HL-60 (cell line): ENCODE measurements around the gene LRRIQ4.

ENCODE experiments used
- DNase-seq, 2 experiments: peaks; one replicate each; pipeline ENCODE4 v3.0.0-alpha.2; 2010 to 2020; ENCODE audit warnings: low read depth in 1 of 2, low spot score in 1 of 2
- H3K27ac ChIP-seq: fragments of 250-450 bp; sonication (Bioruptor Pico); replicated peaks from 2 replicates; pipeline ENCODE4 v1.5.1; 2020; ENCODE audit warnings: mild to moderate bottlenecking, moderate library complexity
- H3K27me3 ChIP-seq: fragments of 250-450 bp; sonication (Bioruptor Pico); 2 replicates; pipeline ENCODE4 v1.5.1; 2021; ENCODE audit warnings: mild to moderate bottlenecking, moderate library complexity; ENCODE audit not compliant: insufficient read depth, poor library complexity, severe bottlenecking
- H3K4me3 ChIP-seq: replicated peaks from 2 replicates; pipeline ENCODE4 v1.5.1; 2011; ENCODE audit warnings: mild to moderate bottlenecking, control low read depth, low read length; ENCODE audit not compliant: insufficient read depth
- GABPA ChIP-seq: IDR thresholded peaks from 2 replicates; pipeline ENCODE4 v1.6.1; 2012; ENCODE audit warnings: low read depth
- POLR2AphosphoS5 ChIP-seq: IDR thresholded peaks from 2 replicates; pipeline ENCODE4 v1.6.1; 2012; ENCODE audit warnings: low read depth
- SPI1 ChIP-seq: IDR thresholded peaks from 2 replicates; pipeline ENCODE4 v1.6.1; 2012; ENCODE audit warnings: low read depth, mild to moderate bottlenecking, borderline replicate concordance
- TF ChIP-seq, protein P1 (sequence below): IDR thresholded peaks from one replicate; pipeline ENCODE4 v1.5.1; 2011; ENCODE audit warnings: low read length, control low read depth, inconsistent platforms; ENCODE audit not compliant: insufficient read depth
- TF ChIP-seq, protein P2 (sequence below): IDR thresholded peaks from 2 replicates; pipeline ENCODE4 v1.6.1; 2012; ENCODE audit warnings: low read depth; ENCODE audit not compliant: insufficient replicate concordance

LRRIQ4 gene

DNA sequence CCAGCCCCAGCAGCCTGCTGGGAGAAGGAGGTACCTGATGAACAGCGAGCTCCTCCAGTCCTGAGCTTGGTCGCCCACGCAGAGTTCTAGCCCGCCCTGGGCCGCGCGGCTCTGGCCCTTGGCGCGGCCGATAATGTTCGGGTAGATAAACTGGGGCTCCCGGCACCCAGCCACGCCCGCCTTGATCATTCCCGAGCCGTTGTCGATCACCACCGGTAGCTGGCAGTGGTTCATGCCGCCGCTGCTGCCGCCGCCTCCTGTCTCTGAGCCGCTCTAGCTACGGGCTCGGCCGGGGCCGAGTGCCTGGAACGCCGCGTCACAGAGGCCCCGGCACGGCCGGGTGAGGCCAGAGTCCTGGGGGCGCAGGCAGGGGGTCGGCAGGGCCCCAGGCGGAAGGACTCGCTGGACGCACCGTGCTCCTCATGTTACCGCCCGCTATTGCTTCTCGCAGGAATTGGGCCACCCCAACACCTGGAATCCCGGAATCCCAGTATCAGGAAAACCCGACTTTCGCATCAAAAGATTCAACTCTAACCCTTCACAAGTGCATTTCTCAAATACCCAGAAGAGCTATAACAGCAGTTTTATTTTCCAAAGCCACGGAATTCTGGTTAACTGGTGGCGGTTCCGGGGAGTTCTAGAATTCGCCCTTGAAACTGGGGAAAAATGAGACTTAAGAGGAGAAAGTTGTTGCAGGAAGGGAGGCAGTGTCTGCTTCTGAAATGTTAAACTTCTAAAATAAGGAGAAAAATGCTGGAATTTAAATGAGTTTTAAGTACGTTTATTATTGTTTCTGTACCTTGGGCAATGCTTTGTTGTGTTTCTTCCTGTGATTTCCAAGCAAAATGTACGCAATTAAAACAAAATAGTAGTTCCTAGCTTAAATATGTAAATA lies 43.1 kb upstream of the LRRIQ4 start, which contains the start of gene ACTRT3:
ACTRT3 (minus strand) TSS at position 275 of the 895 bp plus-strand sequence; CDS start at position 234, 41 bp downstream.
- peak in 1 of 2 experiments; percentile 76 for DNase-seq
- Histone ChIP-seq H3K27me3 (no peaks in the 10 kb centered on the region), H3K27ac (peak within 1 kb of the TSS; percentile 68), H3K4me3 (peak within 1 kb of the TSS; percentile 48)
- peak; percentile 67 for TF ChIP-seq POLR2AphosphoS5
- TF ChIP-seq, protein P1, sequence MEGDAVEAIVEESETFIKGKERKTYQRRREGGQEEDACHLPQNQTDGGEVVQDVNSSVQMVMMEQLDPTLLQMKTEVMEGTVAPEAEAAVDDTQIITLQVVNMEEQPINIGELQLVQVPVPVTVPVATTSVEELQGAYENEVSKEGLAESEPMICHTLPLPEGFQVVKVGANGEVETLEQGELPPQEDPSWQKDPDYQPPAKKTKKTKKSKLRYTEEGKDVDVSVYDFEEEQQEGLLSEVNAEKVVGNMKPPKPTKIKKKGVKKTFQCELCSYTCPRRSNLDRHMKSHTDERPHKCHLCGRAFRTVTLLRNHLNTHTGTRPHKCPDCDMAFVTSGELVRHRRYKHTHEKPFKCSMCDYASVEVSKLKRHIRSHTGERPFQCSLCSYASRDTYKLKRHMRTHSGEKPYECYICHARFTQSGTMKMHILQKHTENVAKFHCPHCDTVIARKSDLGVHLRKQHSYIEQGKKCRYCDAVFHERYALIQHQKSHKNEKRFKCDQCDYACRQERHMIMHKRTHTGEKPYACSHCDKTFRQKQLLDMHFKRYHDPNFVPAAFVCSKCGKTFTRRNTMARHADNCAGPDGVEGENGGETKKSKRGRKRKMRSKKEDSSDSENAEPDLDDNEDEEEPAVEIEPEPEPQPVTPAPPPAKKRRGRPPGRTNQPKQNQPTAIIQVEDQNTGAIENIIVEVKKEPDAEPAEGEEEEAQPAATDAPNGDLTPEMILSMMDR = no peak
- TF ChIP-seq GABPA = peak; percentile 15; the same call in 1 of the 2 replicates

DNA sequence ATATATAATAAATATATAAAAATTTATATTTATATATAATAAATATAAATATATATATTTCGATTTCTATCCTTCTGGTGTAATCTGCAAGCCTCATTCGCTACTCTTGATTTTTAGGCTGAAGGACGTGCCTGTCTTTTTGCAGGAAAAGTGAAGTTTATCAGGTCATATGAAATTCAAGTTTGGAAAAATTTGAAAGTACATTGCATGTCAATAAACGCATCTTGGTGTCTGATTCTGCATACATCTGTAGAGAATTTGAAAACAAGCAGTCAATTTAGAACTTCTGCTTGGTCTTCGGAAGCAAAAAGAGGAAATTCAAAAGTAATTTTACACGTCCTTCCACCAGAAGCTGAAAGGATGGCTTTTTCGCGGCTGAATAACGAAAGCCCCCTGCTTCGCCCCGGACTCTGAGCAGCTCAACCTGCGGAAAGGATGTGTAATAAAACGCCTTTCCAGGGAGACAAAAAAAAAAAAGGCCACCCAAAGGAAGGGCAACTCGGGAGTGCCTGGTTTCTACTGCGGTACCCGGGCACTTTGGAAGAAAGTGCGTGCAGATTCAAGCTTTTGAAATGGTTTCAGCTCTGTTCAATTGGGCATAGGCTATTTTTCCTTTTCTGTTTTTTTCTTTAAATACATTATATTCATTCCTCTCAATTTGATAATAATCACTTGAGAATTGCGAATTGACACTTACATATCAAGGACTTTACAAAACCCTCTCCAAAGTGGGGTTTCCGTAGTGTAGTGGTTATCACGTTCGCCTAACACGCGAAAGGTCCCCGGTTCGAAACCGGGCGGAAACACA lies 41.0 kb upstream of the LRRIQ4 start:
- peak overlapping the region; percentile 91 for H3K27ac ChIP-seq
- no peaks in the 10 kb centered on the region for H3K27me3 ChIP-seq
- peak overlapping the region; percentile 73 for H3K4me3 ChIP-seq
- TF ChIP-seq POLR2AphosphoS5 = 0 out of 2 replicates have a peak, but pooled peaks have one; percentile 14
- TF ChIP-seq, protein P2, sequence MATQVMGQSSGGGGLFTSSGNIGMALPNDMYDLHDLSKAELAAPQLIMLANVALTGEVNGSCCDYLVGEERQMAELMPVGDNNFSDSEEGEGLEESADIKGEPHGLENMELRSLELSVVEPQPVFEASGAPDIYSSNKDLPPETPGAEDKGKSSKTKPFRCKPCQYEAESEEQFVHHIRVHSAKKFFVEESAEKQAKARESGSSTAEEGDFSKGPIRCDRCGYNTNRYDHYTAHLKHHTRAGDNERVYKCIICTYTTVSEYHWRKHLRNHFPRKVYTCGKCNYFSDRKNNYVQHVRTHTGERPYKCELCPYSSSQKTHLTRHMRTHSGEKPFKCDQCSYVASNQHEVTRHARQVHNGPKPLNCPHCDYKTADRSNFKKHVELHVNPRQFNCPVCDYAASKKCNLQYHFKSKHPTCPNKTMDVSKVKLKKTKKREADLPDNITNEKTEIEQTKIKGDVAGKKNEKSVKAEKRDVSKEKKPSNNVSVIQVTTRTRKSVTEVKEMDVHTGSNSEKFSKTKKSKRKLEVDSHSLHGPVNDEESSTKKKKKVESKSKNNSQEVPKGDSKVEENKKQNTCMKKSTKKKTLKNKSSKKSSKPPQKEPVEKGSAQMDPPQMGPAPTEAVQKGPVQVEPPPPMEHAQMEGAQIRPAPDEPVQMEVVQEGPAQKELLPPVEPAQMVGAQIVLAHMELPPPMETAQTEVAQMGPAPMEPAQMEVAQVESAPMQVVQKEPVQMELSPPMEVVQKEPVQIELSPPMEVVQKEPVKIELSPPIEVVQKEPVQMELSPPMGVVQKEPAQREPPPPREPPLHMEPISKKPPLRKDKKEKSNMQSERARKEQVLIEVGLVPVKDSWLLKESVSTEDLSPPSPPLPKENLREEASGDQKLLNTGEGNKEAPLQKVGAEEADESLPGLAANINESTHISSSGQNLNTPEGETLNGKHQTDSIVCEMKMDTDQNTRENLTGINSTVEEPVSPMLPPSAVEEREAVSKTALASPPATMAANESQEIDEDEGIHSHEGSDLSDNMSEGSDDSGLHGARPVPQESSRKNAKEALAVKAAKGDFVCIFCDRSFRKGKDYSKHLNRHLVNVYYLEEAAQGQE = no peak
- TF ChIP-seq, protein P1 = no peak
- peak; percentile 45; the same call in 1 of the 2 replicates for TF ChIP-seq GABPA
- TF ChIP-seq SPI1 = no peak; the same call in 1 of the 2 replicates
- DNase-seq = peak; percentile 56 to 73

- H3K27ac ChIP-seq = peak overlapping the region; percentile 91
- H3K27me3 ChIP-seq = no peaks in the 10 kb centered on the region
- peak overlapping the region; percentile 59 for H3K4me3 ChIP-seq
- TF ChIP-seq SPI1 = no peak
- TF ChIP-seq, protein P2 = no peak
- TF ChIP-seq POLR2AphosphoS5 = no peak
- peak; percentile 47 to 71 for DNase-seq
Observed at GRCh38 chr3:169772305-169772896, 40.3 kb upstream of the LRRIQ4 start.
